NCI-H1417 (cell line): ENCODE data around the gene MRPL55.

ENCODE experiments used
- DNase-seq, 3 experiments: peaks; one replicate each; lab custom pipeline; 2025; lab: John Stamatoyannopoulos, UW

MRPL55 gene

GRCh38 chr1:228070173-228070572 lies 38.9 kb downstream of the MRPL55 start:
- no peak for DNase-seq

- no peak for DNase-seq
Observed at GRCh38 chr1:228068359-228068758, 40.7 kb downstream of the MRPL55 start.

GRCh38 chr1:228066891-228067654 lies 42.0 kb downstream of the MRPL55 start:
- no peak for DNase-seq

GRCh38 chr1:228066416-228066815 lies 42.7 kb downstream of the MRPL55 start:
- DNase-seq: peak in 2 of 3 experiments; percentile 5 to 31

- DNase-seq: no peak
Observed at GRCh38 chr1:228065543-228066347, 43.4 kb downstream of the MRPL55 start.

GRCh38 chr1:228064741-228065542 lies 44.2 kb downstream of the MRPL55 start:
- DNase-seq: no peak

GRCh38 chr1:228064296-228064695 lies 44.8 kb downstream of the MRPL55 start:
- DNase-seq: no peak

- DNase-seq: no peak
Observed at GRCh38 chr1:228063251-228064191, 45.6 kb downstream of the MRPL55 start.

GRCh38 chr1:228062812-228063211 lies 46.3 kb downstream of the MRPL55 start:
- no peak for DNase-seq

GRCh38 chr1:228062085-228062791 lies 46.9 kb downstream of the MRPL55 start:
- DNase-seq: no peak

GRCh38 chr1:228061411-228062084 lies 47.6 kb downstream of the MRPL55 start:
- no peak for DNase-seq

- no peak for DNase-seq
Observed at GRCh38 chr1:228060458-228061190, 48.5 kb downstream of the MRPL55 start.

- peak in 2 of 3 experiments; percentile 9 to 86 for DNase-seq
Observed at GRCh38 chr1:228059634-228060457, 49.3 kb downstream of the MRPL55 start.

GRCh38 chr1:228058949-228059633 lies 50.0 kb downstream of the MRPL55 start:
- DNase-seq: peak in 1 of 3 experiments; percentile 69

GRCh38 chr1:228058172-228058948 lies 50.7 kb downstream of the MRPL55 start:
- no peak for DNase-seq
